H54 (cell line): ENCODE measurements around the gene HDC.

Experiments used
- DNase-seq: peaks from one replicate; pipeline ENCODE4 v3.0.0; 2011; ENCODE audit warnings: low spot score, mixed read lengths; ENCODE audit not compliant: insufficient read length
- FAIRE-seq: peaks from 3 replicates; lab custom pipeline; 2011; peaks lifted over from hg19 to GRCh38; lab: Jason Lieb, UNC
- POLR2A ChIP-seq: IDR thresholded peaks from 2 replicates; pipeline ENCODE4 v1.6.1; 2011; ENCODE audit warnings: low read depth, mild to moderate bottlenecking, low read length

The HDC gene

GRCh38 chr15:50227076-50227475 lies 38.5 kb downstream of the HDC start:
- no peak for TF ChIP-seq POLR2A
- FAIRE-seq, result no peak
- no peak for DNase-seq

DNA sequence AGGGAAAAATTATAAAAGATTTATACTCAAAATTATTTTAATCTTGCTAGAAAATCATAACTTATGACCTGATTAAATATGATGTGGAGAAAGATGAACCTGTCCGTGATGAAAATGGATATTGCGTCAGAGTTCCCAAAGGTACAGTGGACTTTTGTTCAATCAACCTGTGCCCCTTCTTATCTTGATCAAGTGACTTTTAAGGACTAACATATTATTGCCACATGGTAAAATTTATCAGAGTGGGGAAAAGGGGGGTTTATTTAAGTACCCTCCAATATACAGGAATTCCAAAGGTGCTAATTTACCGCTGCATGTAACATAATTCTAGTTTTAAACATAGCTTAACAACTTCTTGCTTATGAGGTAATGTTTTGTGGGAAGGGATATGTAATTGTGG lies 39.6 kb downstream of the HDC start:
- DNase-seq (no peak), FAIRE-seq (no peak)
- TF ChIP-seq POLR2A, result no peak

GRCh38 chr15:50225057-50225456 lies 40.5 kb downstream of the HDC start:
- no peak for TF ChIP-seq POLR2A
- FAIRE-seq (no peak), DNase-seq (no peak)

DNA sequence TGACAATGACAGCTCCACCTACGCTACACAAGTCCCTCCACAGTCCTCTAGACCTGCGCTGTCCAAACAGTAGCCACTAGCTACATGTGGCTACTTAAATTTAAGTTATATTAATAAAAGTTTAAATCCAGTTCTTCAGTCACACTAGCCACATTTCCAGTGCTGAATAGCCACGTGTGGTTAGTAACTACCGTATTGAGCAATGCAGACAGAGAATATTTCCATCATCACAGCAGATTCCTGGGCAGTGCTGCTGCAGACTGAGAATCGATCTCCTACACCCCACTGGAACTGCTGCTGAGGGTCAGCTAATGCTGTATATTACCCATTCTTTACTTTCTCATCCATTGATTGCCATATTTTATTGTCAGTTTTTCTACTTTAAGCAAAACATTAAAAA lies 40.9 kb downstream of the HDC start:
- TF ChIP-seq POLR2A, result no peak
- no peak for DNase-seq

DNA sequence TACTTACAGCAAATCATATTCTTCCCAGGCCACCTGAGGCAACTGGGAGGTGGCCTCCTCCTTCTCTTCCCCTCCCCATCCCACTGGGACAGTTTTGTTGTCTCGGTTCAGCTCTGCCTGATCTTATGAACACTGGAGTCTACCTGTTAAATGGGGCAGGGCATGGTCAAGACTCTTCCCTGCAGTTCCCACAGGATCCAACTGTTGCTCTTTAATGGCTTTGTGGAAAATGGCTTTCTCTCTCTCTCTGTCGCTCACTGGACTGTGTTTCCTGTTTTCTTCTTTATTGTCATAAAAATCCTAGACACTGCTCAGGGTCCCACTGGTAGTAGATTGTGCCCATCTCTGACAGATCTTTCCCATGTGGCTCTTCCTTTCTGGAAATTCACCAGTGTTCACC lies 43.3 kb downstream of the HDC start:
- DNase-seq, result no peak
- FAIRE-seq, result no peak

More for the DNA sequence above, 40.9 kb downstream of the HDC start:
- no peak for FAIRE-seq

DNA sequence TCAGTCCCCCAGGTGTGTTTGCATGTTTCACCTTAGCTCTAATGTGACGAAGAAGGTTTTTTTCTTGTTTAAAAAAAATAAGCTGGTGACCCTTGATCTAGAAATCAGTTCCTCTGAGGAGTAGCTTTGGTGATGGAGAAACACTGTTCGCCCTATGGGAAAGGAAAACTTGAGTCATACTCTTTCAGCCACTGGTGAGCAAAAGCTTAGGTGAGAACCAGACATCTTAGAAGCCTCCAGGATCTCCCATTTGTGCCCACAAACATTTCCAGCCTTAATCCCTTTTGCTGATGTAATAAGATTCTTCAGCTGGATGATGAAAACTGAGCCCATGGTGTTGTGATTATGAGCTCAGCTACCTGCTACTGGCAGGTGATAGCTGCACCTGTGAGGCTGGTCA lies 45.7 kb downstream of the HDC start:
- TF ChIP-seq POLR2A, result no peak
- DNase-seq (no peak), FAIRE-seq (no peak)

More for the DNA sequence above, 43.3 kb downstream of the HDC start:
- no peak for TF ChIP-seq POLR2A

- TF ChIP-seq POLR2A, result no peak
- no peak for FAIRE-seq
- DNase-seq, result no peak
Observed at GRCh38 chr15:50218691-50219090, 46.8 kb downstream of the HDC start.

- FAIRE-seq, result no peak
- no peak for DNase-seq
- TF ChIP-seq POLR2A, result no peak
Observed at GRCh38 chr15:50218291-50218690, 47.2 kb downstream of the HDC start.

DNA sequence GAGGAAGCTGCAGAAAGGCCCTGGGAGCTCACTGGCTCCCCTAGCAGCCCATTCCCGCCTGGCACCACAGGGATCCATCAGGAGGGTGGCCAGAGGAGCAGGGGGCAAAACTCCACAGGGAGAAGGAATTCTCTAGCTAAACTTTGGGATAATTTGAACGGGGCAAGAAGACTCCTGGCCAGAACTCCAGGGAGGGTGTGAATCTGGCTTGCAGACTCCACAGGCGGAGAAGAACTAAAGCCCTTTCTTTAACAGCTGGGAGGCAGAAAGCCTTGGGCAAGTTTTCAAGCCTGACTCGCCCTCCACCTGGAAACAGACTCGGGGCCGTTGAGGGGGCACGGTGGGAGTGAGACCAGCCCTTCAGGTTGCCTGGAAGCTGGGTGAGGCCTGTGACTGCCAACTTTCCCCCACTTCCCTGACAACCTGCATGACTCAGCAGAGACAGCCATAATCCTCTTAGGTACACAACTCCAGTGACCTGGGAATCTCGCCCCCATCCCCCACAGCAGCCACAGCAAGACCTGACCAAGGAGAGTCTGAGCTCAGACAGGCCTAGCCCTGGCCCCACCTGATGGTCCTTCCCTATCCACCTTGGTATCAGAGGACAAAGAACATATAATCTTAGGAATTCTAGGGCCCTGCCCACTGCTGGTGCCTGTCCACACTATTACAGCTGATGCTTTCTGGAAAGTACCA lies 54.9 kb downstream of the HDC start:
- FAIRE-seq (no peak), DNase-seq (no peak)
- no peak for TF ChIP-seq POLR2A

- FAIRE-seq (no peak), DNase-seq (no peak)
- TF ChIP-seq POLR2A, result no peak
Observed at GRCh38 chr15:50209809-50210208, 55.7 kb downstream of the HDC start.

- TF ChIP-seq POLR2A, result no peak
- DNase-seq (no peak), FAIRE-seq (no peak)
Observed at GRCh38 chr15:50206020-50206419, 59.5 kb downstream of the HDC start.

DNA sequence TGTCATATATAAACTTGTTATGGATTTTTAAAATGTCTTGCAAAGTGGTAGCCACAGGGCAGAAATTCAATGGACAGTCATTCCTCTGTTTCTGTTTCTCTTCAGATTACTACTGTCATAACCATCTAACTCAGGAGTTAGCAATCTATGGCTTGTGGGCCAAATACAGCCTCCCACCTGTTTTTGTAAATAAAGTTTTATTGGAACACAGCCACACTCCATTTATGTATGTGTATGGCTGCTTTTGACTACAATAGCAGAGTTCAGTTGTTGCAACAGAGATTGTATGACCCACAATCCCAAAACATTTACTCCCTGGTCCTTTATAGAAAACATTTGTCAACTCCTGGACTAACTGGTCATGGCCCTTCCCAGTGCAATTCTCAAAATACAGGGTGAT lies 63.5 kb downstream of the HDC start:
- TF ChIP-seq POLR2A, result no peak
- DNase-seq (no peak), FAIRE-seq (no peak)

DNA sequence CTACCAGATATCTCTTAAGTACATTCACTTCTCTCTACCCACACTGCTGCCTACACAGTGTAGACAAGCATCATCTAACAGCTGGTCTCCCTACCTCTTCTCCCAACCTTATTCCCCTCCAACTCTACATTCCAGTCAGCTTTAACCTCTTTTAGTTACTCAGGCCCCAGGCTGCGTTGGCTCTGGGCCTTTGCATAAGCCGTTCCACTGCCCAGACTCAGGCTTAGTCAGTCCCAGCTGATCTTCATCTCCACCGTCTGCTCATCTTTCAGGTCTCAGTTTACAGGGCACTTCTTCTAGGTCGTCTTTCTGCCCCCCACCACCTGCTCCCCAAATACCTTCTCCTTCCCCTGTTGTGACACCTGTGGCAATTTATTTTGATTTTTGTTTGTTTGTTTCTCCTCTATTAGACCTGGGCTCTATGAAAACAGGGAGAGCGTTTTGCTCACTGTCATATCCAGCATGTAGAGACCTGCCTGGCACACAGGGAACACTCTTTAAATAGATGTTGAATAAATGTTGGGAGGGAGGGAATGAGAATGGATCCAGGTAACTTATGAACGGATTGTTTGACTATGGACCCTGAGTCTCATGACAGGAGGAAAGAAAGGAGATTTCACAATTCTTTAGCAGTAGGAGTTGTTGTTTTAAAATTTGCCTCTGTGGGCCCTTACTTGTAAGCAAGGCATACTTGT lies 72.5 kb downstream of the HDC start:
- FAIRE-seq (no peak), DNase-seq (no peak)
- no peak for TF ChIP-seq POLR2A

GRCh38 chr15:50192164-50192563 lies 73.4 kb downstream of the HDC start:
- DNase-seq, result no peak
- TF ChIP-seq POLR2A, result no peak
- no peak for FAIRE-seq
